ENCODE data around the gene FAM149A.

Gene FAM149A

GRCh38 chr4:186137196-186137794 is 32.8 kb downstream of the FAM149A start:
- DNase-seq (ENCODE audit: extremely low read depth, low read depth), result no peak
- H3K4me3 ChIP-seq (replicated peaks; ENCODE audit: low read depth, low read length), result no peak overlapping the region
- TF ChIP-seq CTCF (IDR thresholded peaks at IDR 0.05; ENCODE audit: low read depth, low read length, missing control alignments), result peak; percentile 44

- H3K4me3 ChIP-seq (replicated peaks; ENCODE audit: low read depth, low read length), result peak overlapping the region; percentile 28
- TF ChIP-seq CTCF (IDR thresholded peaks at IDR 0.05; ENCODE audit: low read depth, low read length, missing control alignments), result no peak
- no peak for DNase-seq (ENCODE audit: extremely low read depth, low read depth)
These were observed 39.9 kb downstream of the FAM149A start for GRCh38 chr4:186144198-186144945.

GRCh38 chr4:186144946-186145569 is 40.6 kb downstream of the FAM149A start:
- peak overlapping the region; percentile 33 for H3K4me3 ChIP-seq (replicated peaks; ENCODE audit: low read depth, low read length)
- no peak for DNase-seq (ENCODE audit: extremely low read depth, low read depth)
- no peak for TF ChIP-seq CTCF (IDR thresholded peaks at IDR 0.05; ENCODE audit: low read depth, low read length, missing control alignments)

GRCh38 chr4:186146458-186146857 is 42.0 kb downstream of the FAM149A start:
- TF ChIP-seq CTCF (IDR thresholded peaks at IDR 0.05; ENCODE audit: low read depth, low read length, missing control alignments), result no peak
- no peak for DNase-seq (ENCODE audit: extremely low read depth, low read depth)
- no peak overlapping the region for H3K4me3 ChIP-seq (replicated peaks; ENCODE audit: low read depth, low read length)

- H3K4me3 ChIP-seq (replicated peaks; ENCODE audit: low read depth, low read length), result no peak overlapping the region
- TF ChIP-seq CTCF (IDR thresholded peaks at IDR 0.05; ENCODE audit: low read depth, low read length, missing control alignments), result no peak
- DNase-seq (ENCODE audit: extremely low read depth, low read depth), result no peak
These were observed 44.0 kb downstream of the FAM149A start for GRCh38 chr4:186148336-186148975.

- H3K4me3 ChIP-seq (replicated peaks; ENCODE audit: low read depth, low read length), result no peak overlapping the region
- peak; percentile 41 for TF ChIP-seq CTCF (IDR thresholded peaks at IDR 0.05; ENCODE audit: low read depth, low read length, missing control alignments)
- DNase-seq (ENCODE audit: extremely low read depth, low read depth), result no peak
These were observed 45.4 kb downstream of the FAM149A start for GRCh38 chr4:186149872-186150271.

Data from HFF-Myc (cell line).